ENCODE measurements around the gene SLC22A1. TPM values are rescaled to one million over a fixed set of nuclear protein-coding genes. Genes with fewer than 3 reads are reported as not detected.

Gene SLC22A1
- total and polyA plus RNA-seq, 2 experiments from 2014 or later: 6.7 to 12.9 TPM

GRCh38 chr6:160116411-160116810, 5.2 kb upstream of the SLC22A1 start:
- no peaks in the 10 kb centered on the region for H3K79me2 ChIP-seq
- no peak overlapping the region for H3K4me3 ChIP-seq
- no peaks in the 10 kb centered on the region for H3K9me3 ChIP-seq (ENCODE audit: low read depth)
- no peaks in the 10 kb centered on the region for H3K9me2 ChIP-seq (replicated peaks; ENCODE audit: insufficient read depth)
- H3K27ac ChIP-seq: no peak overlapping the region
- no peak overlapping the region for H3K4me2 ChIP-seq
- H2AFZ ChIP-seq: no peak overlapping the region
- no peaks in the 10 kb centered on the region for H4K20me1 ChIP-seq (ENCODE audit: insufficient read depth, poor library complexity, severe bottlenecking)
- DNase-seq (ENCODE audit: low spot score): no peak
- no peaks in the 10 kb centered on the region for H3K4me1 ChIP-seq (ENCODE audit: insufficient read depth)
- H3K36me3 ChIP-seq (replicated peaks; ENCODE audit: insufficient read depth, low read depth): no peaks in the 10 kb centered on the region
- H3K27me3 ChIP-seq: no peaks in the 10 kb centered on the region
- 96% methylated on average over 2 of the region's 2 CpGs for WGBS (ENCODE audit: low lambda C conversion rate, missing lambda C conversion rate)
- no peak for TF ChIP-seq EZH2phosphoT487 (IDR thresholded peaks at IDR 0.05; ENCODE audit: low read depth, severe bottlenecking, unreplicated experiment)
- TF ChIP-seq EZH2 (IDR thresholded peaks at IDR 0.05; ENCODE audit: borderline replicate concordance): no peak
- no peak for TF ChIP-seq CTCF (IDR thresholded peaks at IDR 0.05; ENCODE audit: poor library complexity)

- H3K36me3 ChIP-seq (replicated peaks; ENCODE audit: insufficient read depth, low read depth): no peaks in the 10 kb centered on the region
- H3K79me2 ChIP-seq: no peaks in the 10 kb centered on the region
- no peaks in the 10 kb centered on the region for H3K9me2 ChIP-seq (replicated peaks; ENCODE audit: insufficient read depth)
- H3K27me3 ChIP-seq: no peaks in the 10 kb centered on the region
- WGBS (ENCODE audit: low lambda C conversion rate, missing lambda C conversion rate): over 99% methylated on average over 6 of the region's 6 CpGs
- no peak overlapping the region for H3K4me3 ChIP-seq
- H2AFZ ChIP-seq: no peak overlapping the region
- TF ChIP-seq CTCF (IDR thresholded peaks at IDR 0.05; ENCODE audit: poor library complexity): no peak
- H4K20me1 ChIP-seq (ENCODE audit: insufficient read depth, poor library complexity, severe bottlenecking): no peaks in the 10 kb centered on the region
- H3K4me2 ChIP-seq: no peak overlapping the region
- no peak overlapping the region for H3K27ac ChIP-seq
- no peaks in the 10 kb centered on the region for H3K4me1 ChIP-seq (ENCODE audit: insufficient read depth)
- no peaks in the 10 kb centered on the region for H3K9me3 ChIP-seq (ENCODE audit: low read depth)
- DNase-seq (ENCODE audit: low spot score): no peak
Measured at GRCh38 chr6:160117137-160117536, 4.5 kb upstream of the SLC22A1 start.

- Histone ChIP-seq H3K4me2 (no peak overlapping the region), H3K9me2 (replicated peaks; ENCODE audit: insufficient read depth) (no peaks in the 10 kb centered on the region), H3K79me2 (no peaks in the 10 kb centered on the region), H4K20me1 (ENCODE audit: insufficient read depth, poor library complexity, severe bottlenecking) (no peaks in the 10 kb centered on the region), H3K36me3 (replicated peaks; ENCODE audit: insufficient read depth, low read depth) (no peaks in the 10 kb centered on the region), H3K27ac (no peak overlapping the region), H3K4me3 (no peak overlapping the region), H2AFZ (no peak overlapping the region), H3K4me1 (ENCODE audit: insufficient read depth) (no peaks in the 10 kb centered on the region), H3K9me3 (ENCODE audit: low read depth) (no peaks in the 10 kb centered on the region), H3K27me3 (no peaks in the 10 kb centered on the region)
- WGBS (ENCODE audit: low lambda C conversion rate, missing lambda C conversion rate): 88% methylated on average over 5 of the region's 5 CpGs
- DNase-seq (ENCODE audit: low spot score): no peak
- TF ChIP-seq CTCF (IDR thresholded peaks at IDR 0.05; ENCODE audit: poor library complexity) (no peak), EZH2phosphoT487 (IDR thresholded peaks at IDR 0.05; ENCODE audit: low read depth, severe bottlenecking, unreplicated experiment) (no peak), EZH2 (IDR thresholded peaks at IDR 0.05; ENCODE audit: borderline replicate concordance) (no peak)
Measured at GRCh38 chr6:160118620-160119229, 2.9 kb upstream of the SLC22A1 start.

- WGBS (ENCODE audit: low lambda C conversion rate, missing lambda C conversion rate): 90% methylated on average over 1 of the region's 1 CpG
- Histone ChIP-seq H2AFZ (no peak overlapping the region), H3K79me2 (no peaks in the 10 kb centered on the region), H3K4me3 (no peak overlapping the region), H4K20me1 (ENCODE audit: insufficient read depth, poor library complexity, severe bottlenecking) (no peaks in the 10 kb centered on the region), H3K27me3 (no peaks in the 10 kb centered on the region), H3K9me2 (replicated peaks; ENCODE audit: insufficient read depth) (no peaks in the 10 kb centered on the region), H3K27ac (no peak overlapping the region), H3K36me3 (replicated peaks; ENCODE audit: insufficient read depth, low read depth) (no peaks in the 10 kb centered on the region), H3K9me3 (ENCODE audit: low read depth) (no peaks in the 10 kb centered on the region), H3K4me2 (no peak overlapping the region), H3K4me1 (ENCODE audit: insufficient read depth) (no peaks in the 10 kb centered on the region)
- no peak for TF ChIP-seq EZH2 (IDR thresholded peaks at IDR 0.05; ENCODE audit: borderline replicate concordance)
- no peak for TF ChIP-seq EZH2phosphoT487 (IDR thresholded peaks at IDR 0.05; ENCODE audit: low read depth, severe bottlenecking, unreplicated experiment)
- no peak for TF ChIP-seq CTCF (IDR thresholded peaks at IDR 0.05; ENCODE audit: poor library complexity)
- DNase-seq (ENCODE audit: low spot score): no peak
Measured at GRCh38 chr6:160120087-160120486, 1.5 kb upstream of the SLC22A1 start.
